ENCODE measurements around the gene HK2.
"Not testable (repeated sequence)": the region's sequence is repeated elsewhere in the genome, so short reads cannot be mapped to it uniquely, and the experiment has no call there.

The HK2 gene

DNA sequence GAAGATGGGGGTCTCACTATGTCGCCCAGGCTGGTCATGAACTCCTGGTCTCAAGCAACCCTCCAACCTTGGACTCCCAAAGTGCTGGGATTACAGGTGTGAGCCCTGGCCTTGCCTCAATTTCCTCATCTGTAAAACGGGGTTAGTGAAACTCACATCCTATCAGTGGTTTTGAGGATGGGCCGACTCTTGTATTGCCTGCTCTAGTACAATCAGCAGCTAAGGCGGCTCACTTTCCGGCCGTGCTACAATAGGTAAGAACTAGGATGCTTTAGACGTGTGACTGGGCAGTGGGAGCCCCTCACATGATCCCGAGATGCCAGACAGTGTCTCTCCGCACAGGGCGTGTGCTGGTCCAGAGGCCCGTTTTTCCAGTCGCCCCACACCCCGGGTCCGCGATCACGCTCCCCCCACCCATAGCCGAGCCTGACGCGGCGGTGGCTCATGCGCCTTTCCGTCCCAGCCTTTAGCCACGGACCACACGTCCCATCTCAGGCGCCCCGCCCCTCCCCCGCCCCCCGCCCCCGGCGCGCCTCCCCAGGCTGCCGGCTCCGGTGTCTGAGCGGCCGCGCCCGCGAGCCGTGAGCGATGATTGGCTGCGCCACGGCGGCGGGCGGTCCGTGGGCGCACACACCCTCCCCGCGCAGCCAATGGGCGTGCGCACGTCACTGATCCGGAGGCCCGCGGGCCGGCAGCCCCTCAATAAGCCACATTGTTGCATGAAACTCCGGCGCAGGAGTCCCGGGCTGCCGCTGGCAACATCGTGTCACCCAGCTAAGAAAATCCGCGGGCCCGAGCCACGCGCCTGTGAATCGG lies at the start of gene HK2:
Gene HK2, plus strand, starts transcription at position 710 of the 816 bp plus-strand sequence. CDS start 454 bp downstream, outside the sequence.
- DNase-seq (ENCODE audit: low read depth), result peak; percentile 97
- no peaks in the 10 kb centered on the region for H3K27me3 ChIP-seq (replicated peaks; ENCODE audit: control insufficient read depth, insufficient read depth, low read length)

GRCh38 chr2:74789271-74789670 lies 44.7 kb upstream of the HK2 start:
- Histone ChIP-seq H3K9ac (ENCODE audit: low read length) (no peak overlapping the region), H3K4me3 (ENCODE audit: low read length) (no peak overlapping the region), H3K36me3 (ENCODE audit: control insufficient read depth, insufficient read depth, low read length, severe bottlenecking) (no peaks in the 10 kb centered on the region), H3K9me3 (ENCODE audit: control insufficient read depth, low read length) (peaks cover 12% of the 10 kb centered on the region), H3K27me3 (replicated peaks; ENCODE audit: control insufficient read depth, insufficient read depth, low read length) (no peaks in the 10 kb centered on the region), H3K4me1 (ENCODE audit: control insufficient read depth, insufficient read depth, low read length) (no peaks in the 10 kb centered on the region)
- no peak for DNase-seq (ENCODE audit: low read depth)

More for the DNA sequence above, at the start of gene HK2:
- peaks cover 33% of the 10 kb centered on the region for H3K4me1 ChIP-seq (ENCODE audit: control insufficient read depth, insufficient read depth, low read length)
- H3K4me3 ChIP-seq (ENCODE audit: low read length), result peak within 1 kb of the TSS; percentile 87
- H3K9me3 ChIP-seq (ENCODE audit: control insufficient read depth, low read length), result no peaks in the 10 kb centered on the region
- peak within 1 kb of the TSS; percentile 96 for H3K9ac ChIP-seq (ENCODE audit: low read length)
- H3K36me3 ChIP-seq (ENCODE audit: control insufficient read depth, insufficient read depth, low read length, severe bottlenecking), result no peaks in the 10 kb centered on the region

GRCh38 chr2:74792282-74792681 lies 41.6 kb upstream of the HK2 start:
- Histone ChIP-seq H3K4me3 (ENCODE audit: low read length) (no peak overlapping the region), H3K9ac (ENCODE audit: low read length) (no peak overlapping the region)
- no peak for DNase-seq (ENCODE audit: low read depth)

GRCh38 chr2:74794878-74795277 lies 39.0 kb upstream of the HK2 start:
- not testable (repeated sequence) for H3K4me3 ChIP-seq (ENCODE audit: low read length); H3K9me3 ChIP-seq (ENCODE audit: control insufficient read depth, low read length); H3K4me1 ChIP-seq (ENCODE audit: control insufficient read depth, insufficient read depth, low read length); DNase-seq (ENCODE audit: low read depth); H3K36me3 ChIP-seq (ENCODE audit: control insufficient read depth, insufficient read depth, low read length, severe bottlenecking); H3K9ac ChIP-seq (ENCODE audit: low read length); H3K27me3 ChIP-seq (replicated peaks; ENCODE audit: control insufficient read depth, insufficient read depth, low read length)

More at GRCh38 chr2:74792282-74792681, 41.6 kb upstream of the HK2 start:
- Histone ChIP-seq H3K4me1 (ENCODE audit: control insufficient read depth, insufficient read depth, low read length) (no peaks in the 10 kb centered on the region), H3K36me3 (ENCODE audit: control insufficient read depth, insufficient read depth, low read length, severe bottlenecking) (no peaks in the 10 kb centered on the region), H3K27me3 (replicated peaks; ENCODE audit: control insufficient read depth, insufficient read depth, low read length) (no peaks in the 10 kb centered on the region), H3K9me3 (ENCODE audit: control insufficient read depth, low read length) (peaks cover 12% of the 10 kb centered on the region)

DNA sequence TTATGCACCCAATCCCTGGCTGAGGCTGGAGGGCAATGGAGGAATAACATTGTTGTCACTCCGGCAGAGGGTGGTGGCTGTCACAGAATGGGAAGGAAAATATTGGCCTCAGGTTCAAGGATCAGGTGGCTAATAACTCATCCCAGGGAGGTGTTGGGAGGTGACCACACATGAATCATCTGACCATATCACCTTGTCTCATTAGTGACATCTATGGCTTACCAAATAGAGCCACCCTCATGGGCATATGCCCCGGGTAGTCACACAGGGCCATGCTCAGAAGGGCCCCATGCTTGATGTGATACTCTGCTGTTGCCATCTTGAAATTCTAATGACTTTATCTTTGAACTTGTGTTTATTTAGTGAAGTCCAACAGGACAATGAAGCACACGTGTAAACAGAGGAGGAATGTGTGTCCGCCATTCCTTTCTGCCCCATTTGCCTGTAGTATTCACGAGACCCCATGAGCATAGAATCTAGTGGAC lies 27.5 kb upstream of the HK2 start:
- Histone ChIP-seq H3K27me3 (replicated peaks; ENCODE audit: control insufficient read depth, insufficient read depth, low read length) (peaks cover 6% of the 10 kb centered on the region), H3K9me3 (ENCODE audit: control insufficient read depth, low read length) (no peaks in the 10 kb centered on the region), H3K36me3 (ENCODE audit: control insufficient read depth, insufficient read depth, low read length, severe bottlenecking) (no peaks in the 10 kb centered on the region), H3K4me1 (ENCODE audit: control insufficient read depth, insufficient read depth, low read length) (no peaks in the 10 kb centered on the region), H3K4me3 (ENCODE audit: low read length) (no peak overlapping the region), H3K9ac (ENCODE audit: low read length) (no peak overlapping the region)
- DNase-seq (ENCODE audit: low read depth), result no peak

GRCh38 chr2:74806920-74807319 lies 27.0 kb upstream of the HK2 start:
- Histone ChIP-seq H3K27me3 (replicated peaks; ENCODE audit: control insufficient read depth, insufficient read depth, low read length) (peaks cover 6% of the 10 kb centered on the region), H3K4me1 (ENCODE audit: control insufficient read depth, insufficient read depth, low read length) (no peaks in the 10 kb centered on the region), H3K36me3 (ENCODE audit: control insufficient read depth, insufficient read depth, low read length, severe bottlenecking) (no peaks in the 10 kb centered on the region), H3K9ac (ENCODE audit: low read length) (no peak overlapping the region), H3K4me3 (ENCODE audit: low read length) (no peak overlapping the region), H3K9me3 (ENCODE audit: control insufficient read depth, low read length) (no peaks in the 10 kb centered on the region)
- no peak for DNase-seq (ENCODE audit: low read depth)

DNA sequence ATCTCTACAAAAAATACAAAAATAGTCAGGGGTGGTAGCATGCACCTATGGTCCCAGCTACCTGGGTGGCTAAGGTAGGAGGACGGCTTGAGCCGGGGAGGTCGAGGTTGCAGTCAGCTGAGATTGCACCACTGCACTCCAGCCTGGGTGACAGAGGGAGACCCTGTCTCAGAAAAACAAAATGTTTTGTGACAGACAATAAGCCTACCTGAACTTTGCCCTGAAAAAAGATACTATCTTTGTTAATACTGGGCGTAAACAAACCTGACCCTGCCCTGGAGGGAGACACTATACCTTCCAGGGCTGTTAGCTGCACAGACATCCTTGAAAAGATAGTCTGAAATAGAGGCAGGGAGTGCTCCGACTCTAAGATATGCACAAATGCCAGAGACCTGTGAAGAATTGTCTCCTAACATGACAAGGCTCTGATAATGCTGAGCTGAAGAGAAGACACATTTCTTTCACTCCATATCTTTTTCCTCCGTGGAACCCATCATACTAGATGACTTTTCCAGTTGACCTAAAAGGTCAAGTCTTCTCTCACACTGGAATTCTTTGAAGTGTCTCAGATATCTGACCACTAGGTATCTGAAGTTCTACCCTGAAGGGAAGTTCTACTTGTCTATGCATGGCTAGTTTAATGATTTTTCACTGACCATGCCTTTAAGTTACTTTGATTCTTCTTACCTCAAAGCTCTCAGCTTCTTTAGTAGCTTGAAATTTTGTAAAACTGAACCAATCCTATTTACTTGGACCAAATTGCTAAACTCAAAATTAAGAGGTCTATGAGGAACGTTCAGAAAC lies 20.9 kb upstream of the HK2 start:
- no peak for DNase-seq (ENCODE audit: low read depth)
- Histone ChIP-seq H3K9ac (ENCODE audit: low read length) (no peak overlapping the region), H3K36me3 (ENCODE audit: control insufficient read depth, insufficient read depth, low read length, severe bottlenecking) (no peaks in the 10 kb centered on the region), H3K4me1 (ENCODE audit: control insufficient read depth, insufficient read depth, low read length) (no peaks in the 10 kb centered on the region), H3K27me3 (replicated peaks; ENCODE audit: control insufficient read depth, insufficient read depth, low read length) (peaks cover 6% of the 10 kb centered on the region), H3K9me3 (ENCODE audit: control insufficient read depth, low read length) (no peaks in the 10 kb centered on the region), H3K4me3 (ENCODE audit: low read length) (no peak overlapping the region)

GRCh38 chr2:74814102-74814501 lies 19.8 kb upstream of the HK2 start:
- no peak overlapping the region for H3K9ac ChIP-seq (ENCODE audit: low read length)
- H3K4me1 ChIP-seq (ENCODE audit: control insufficient read depth, insufficient read depth, low read length), result no peaks in the 10 kb centered on the region
- H3K9me3 ChIP-seq (ENCODE audit: control insufficient read depth, low read length), result no peaks in the 10 kb centered on the region
- no peak overlapping the region for H3K4me3 ChIP-seq (ENCODE audit: low read length)
- no peak for DNase-seq (ENCODE audit: low read depth)
- H3K36me3 ChIP-seq (ENCODE audit: control insufficient read depth, insufficient read depth, low read length, severe bottlenecking), result no peaks in the 10 kb centered on the region
- peaks cover 6% of the 10 kb centered on the region for H3K27me3 ChIP-seq (replicated peaks; ENCODE audit: control insufficient read depth, insufficient read depth, low read length)

- no peaks in the 10 kb centered on the region for H3K4me1 ChIP-seq (ENCODE audit: control insufficient read depth, insufficient read depth, low read length)
- peaks cover 3% of the 10 kb centered on the region for H3K27me3 ChIP-seq (replicated peaks; ENCODE audit: control insufficient read depth, insufficient read depth, low read length)
- no peaks in the 10 kb centered on the region for H3K36me3 ChIP-seq (ENCODE audit: control insufficient read depth, insufficient read depth, low read length, severe bottlenecking)
- peak; percentile 55 for DNase-seq (ENCODE audit: low read depth)
- H3K9ac ChIP-seq (ENCODE audit: low read length), result no peak overlapping the region
- no peaks in the 10 kb centered on the region for H3K9me3 ChIP-seq (ENCODE audit: control insufficient read depth, low read length)
- H3K4me3 ChIP-seq (ENCODE audit: low read length), result no peak overlapping the region
Observed at GRCh38 chr2:74815941-74816340, 18.0 kb upstream of the HK2 start.

DNA sequence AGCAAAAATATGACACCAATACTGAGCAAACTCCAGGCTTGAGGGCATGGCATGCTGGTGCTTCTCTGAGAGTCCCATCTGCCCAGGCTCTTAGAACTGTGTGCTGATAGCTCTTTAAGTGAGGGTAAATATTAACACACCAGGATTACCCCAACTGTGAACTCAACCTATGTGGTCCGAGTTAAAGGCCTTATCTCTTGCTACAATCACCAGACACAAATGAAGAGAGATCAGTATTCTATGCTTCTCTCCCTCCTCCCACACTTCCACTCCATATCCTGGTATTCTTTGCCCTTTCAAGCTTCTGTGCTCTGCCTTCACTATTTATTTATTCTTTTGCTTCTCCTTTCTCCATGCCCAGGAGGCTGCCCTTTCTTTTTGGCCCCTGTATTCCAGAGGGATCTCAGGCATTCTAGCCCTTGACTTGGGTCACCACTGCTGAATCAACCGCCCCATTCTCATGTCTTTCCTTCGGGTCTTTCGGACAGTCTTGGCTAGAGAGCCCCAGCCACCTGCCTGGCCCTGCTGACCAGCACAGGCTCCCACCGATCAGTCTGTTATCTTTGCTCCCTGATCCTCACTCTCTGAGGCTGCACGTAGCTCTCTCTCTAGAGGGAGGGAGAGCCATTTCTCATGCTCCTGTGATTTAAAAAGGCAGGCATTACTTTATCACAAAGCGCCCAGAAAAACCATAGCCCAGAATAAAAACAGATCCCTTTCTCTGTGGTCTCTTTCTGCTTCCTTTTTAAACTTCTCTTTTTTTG lies 17.2 kb upstream of the HK2 start:
- Histone ChIP-seq H3K4me1 (ENCODE audit: control insufficient read depth, insufficient read depth, low read length) (peaks cover 3% of the 10 kb centered on the region), H3K27me3 (replicated peaks; ENCODE audit: control insufficient read depth, insufficient read depth, low read length) (no peaks in the 10 kb centered on the region), H3K36me3 (ENCODE audit: control insufficient read depth, insufficient read depth, low read length, severe bottlenecking) (no peaks in the 10 kb centered on the region), H3K4me3 (ENCODE audit: low read length) (no peak overlapping the region), H3K9me3 (ENCODE audit: control insufficient read depth, low read length) (no peaks in the 10 kb centered on the region), H3K9ac (ENCODE audit: low read length) (no peak overlapping the region)
- DNase-seq (ENCODE audit: low read depth), result no peak

GRCh38 chr2:74817304-74817675 lies 16.6 kb upstream of the HK2 start:
- no peak overlapping the region for H3K9ac ChIP-seq (ENCODE audit: low read length)
- no peak overlapping the region for H3K4me3 ChIP-seq (ENCODE audit: low read length)
- no peaks in the 10 kb centered on the region for H3K27me3 ChIP-seq (replicated peaks; ENCODE audit: control insufficient read depth, insufficient read depth, low read length)
- H3K9me3 ChIP-seq (ENCODE audit: control insufficient read depth, low read length), result no peaks in the 10 kb centered on the region
- no peaks in the 10 kb centered on the region for H3K36me3 ChIP-seq (ENCODE audit: control insufficient read depth, insufficient read depth, low read length, severe bottlenecking)
- no peak for DNase-seq (ENCODE audit: low read depth)
- H3K4me1 ChIP-seq (ENCODE audit: control insufficient read depth, insufficient read depth, low read length), result peaks cover 8% of the 10 kb centered on the region
